ENCODE results near the gene XYLT1.

XYLT1 gene

GRCh38 chr16:17493012-17493411 is 22.3 kb upstream of the XYLT1 start:
- Histone ChIP-seq H3K27ac (ENCODE audit: extremely low read depth, low read depth, low read length) (no peak overlapping the region), H3K36me3 (ENCODE audit: control insufficient read depth in 2 of 2, insufficient read depth in 1 of 2, low read length in 2 of 2) (no peaks in the 10 kb centered on the region), H3K4me1 (ENCODE audit: control insufficient read depth, insufficient read depth, low read length) (no peaks in the 10 kb centered on the region), H3K9me3 (ENCODE audit: control insufficient read depth, insufficient read depth, low read depth, low read length) (no peaks in the 10 kb centered on the region), H3K4me3 (ENCODE audit: low read depth, low read length) (no peak overlapping the region)
- POLR2A ChIA-PET, result no interaction called here
- CTCF ChIA-PET, result no interaction called here
- TF ChIP-seq ZNF837 (tag by site-specific recombination; IDR thresholded peaks at IDR 0.05) (no peak), ZSCAN16 (tag by site-specific recombination; IDR thresholded peaks at IDR 0.05) (no peak), TRIM28 (IDR thresholded peaks at IDR 0.05; ENCODE audit: borderline replicate concordance, low read length) (no peak)

GRCh38 chr16:17491140-17491662 is 20.4 kb upstream of the XYLT1 start:
- Histone ChIP-seq H3K4me1 (ENCODE audit: control insufficient read depth, insufficient read depth, low read length) (no peaks in the 10 kb centered on the region), H3K36me3 (ENCODE audit: control insufficient read depth in 2 of 2, insufficient read depth in 1 of 2, low read length in 2 of 2) (no peaks in the 10 kb centered on the region), H3K9me3 (ENCODE audit: control insufficient read depth, insufficient read depth, low read depth, low read length) (no peaks in the 10 kb centered on the region), H3K4me3 (ENCODE audit: low read depth, low read length) (no peak overlapping the region), H3K27ac (ENCODE audit: extremely low read depth, low read depth, low read length) (no peak overlapping the region)
- POLR2A ChIA-PET, result no interaction called here
- CTCF ChIA-PET, result no interaction called here
- TF ChIP-seq ZBTB17 (tag by site-specific recombination; IDR thresholded peaks at IDR 0.05) (no peak), MZF1 (tag by site-specific recombination; IDR thresholded peaks at IDR 0.05; ENCODE audit: borderline replicate concordance) (no peak), ZNF426 (tag by site-specific recombination; IDR thresholded peaks at IDR 0.05) (no peak), ZNF202 (tag by site-specific recombination; IDR thresholded peaks at IDR 0.05; ENCODE audit: borderline replicate concordance) (no peak), ZNF211 (tag by site-specific recombination; IDR thresholded peaks at IDR 0.05; ENCODE audit: low read depth) (no peak), ZNF2 (tag by site-specific recombination; IDR thresholded peaks at IDR 0.05) (no peak), ZNF184 (tag by site-specific recombination; IDR thresholded peaks at IDR 0.05) (no peak), ZNF610 (tag by site-specific recombination; IDR thresholded peaks at IDR 0.05; ENCODE audit: borderline replicate concordance) (no peak), ZSCAN30 (tag by site-specific recombination; IDR thresholded peaks at IDR 0.05) (no peak), REST (tag by site-specific recombination; IDR thresholded peaks at IDR 0.05) (no peak), ELK4 (IDR thresholded peaks at IDR 0.05; ENCODE audit: borderline replicate concordance, low read depth, low read length) (no peak), ZNF174 (tag by site-specific recombination; IDR thresholded peaks at IDR 0.05) (no peak), OVOL3 (tag by site-specific recombination; IDR thresholded peaks at IDR 0.05) (no peak), KLF10 (tag by site-specific recombination; IDR thresholded peaks at IDR 0.05) (no peak), ZNF140 (tag by site-specific recombination; IDR thresholded peaks at IDR 0.05) (no peak)

GRCh38 chr16:17488506-17488905 is 17.7 kb upstream of the XYLT1 start:
- no peaks in the 10 kb centered on the region for H3K9me3 ChIP-seq (ENCODE audit: control insufficient read depth, insufficient read depth, low read depth, low read length)
- ChIA-PET CTCF (no interaction called here), POLR2A (no interaction called here)
- no peaks in the 10 kb centered on the region for H3K4me1 ChIP-seq (ENCODE audit: control insufficient read depth, insufficient read depth, low read length)
- H3K27ac ChIP-seq (ENCODE audit: extremely low read depth, low read depth, low read length), result no peak overlapping the region
- H3K36me3 ChIP-seq (ENCODE audit: control insufficient read depth in 2 of 2, insufficient read depth in 1 of 2, low read length in 2 of 2), result no peaks in the 10 kb centered on the region
- no peak overlapping the region for H3K4me3 ChIP-seq (ENCODE audit: low read depth, low read length)
- no peak for TF ChIP-seq ZNF561 (tag by site-specific recombination; IDR thresholded peaks at IDR 0.05; ENCODE audit: borderline replicate concordance)
- TF ChIP-seq ZSCAN4 (tag by site-specific recombination; IDR thresholded peaks at IDR 0.05), result no peak
- TF ChIP-seq ZNF48 (tag by site-specific recombination; IDR thresholded peaks at IDR 0.05), result no peak
- TF ChIP-seq ZNF426 (tag by site-specific recombination; IDR thresholded peaks at IDR 0.05), result no peak
- TF ChIP-seq KLF16 (tag by site-specific recombination; IDR thresholded peaks at IDR 0.05), result no peak
- no peak for TF ChIP-seq MYNN (tag by site-specific recombination; IDR thresholded peaks at IDR 0.05; ENCODE audit: borderline replicate concordance)
- TF ChIP-seq ZXDB (tag by site-specific recombination; IDR thresholded peaks at IDR 0.05), result no peak
- no peak for TF ChIP-seq ZBTB17 (tag by site-specific recombination; IDR thresholded peaks at IDR 0.05)
- TF ChIP-seq ZNF423 (tag by site-specific recombination; IDR thresholded peaks at IDR 0.05), result no peak
- TF ChIP-seq ZBTB1 (tag by site-specific recombination; IDR thresholded peaks at IDR 0.05), result no peak
- no peak for TF ChIP-seq ZBTB44 (tag by site-specific recombination; IDR thresholded peaks at IDR 0.05)

Data from HEK293 (cell line).